Activated naive CD4-positive, alpha-beta T cell treated with anti-CD3 and anti-CD28 coated beads for 36 hours (primary cell): ENCODE results near the gene BCL11A. TPM values are rescaled to one million over a fixed set of nuclear protein-coding genes. Genes with fewer than 3 reads are reported as not detected.
A peak's percentile ranks its signal among the peaks of the same experiment; 100 is the strongest.

Source experiments
- CTCF ChIA-PET: fragments of 350-600 bp; sonication (Branson Sonifier 250); formaldehyde crosslinking; loops from one replicate; lab custom pipeline; 2021; ENCODE audit warnings: antibody characterized with exemption; lab: Charles Lee
- DNase-seq: peaks from one replicate; pipeline ENCODE4 v3.0.0-alpha.2; 2020
- H3K27ac Mint-ChIP-seq: one replicate; pipeline ENCODE4 v1.8.0; 2021; ENCODE audit warnings: mild to moderate bottlenecking, mixed read lengths
- H3K27me3 Mint-ChIP-seq: one replicate; pipeline ENCODE4 v1.8.0; 2021; ENCODE audit warnings: low read depth, mixed read lengths
- H3K36me3 Mint-ChIP-seq: one replicate; pipeline ENCODE4 v1.8.0; 2021; ENCODE audit warnings: low read depth, mixed read lengths
- H3K4me1 Mint-ChIP-seq: one replicate; pipeline ENCODE4 v1.8.0; 2021; ENCODE audit warnings: low read depth, mixed read lengths
- H3K4me3 Mint-ChIP-seq: one replicate; pipeline ENCODE4 v1.8.0; 2021; ENCODE audit warnings: mild to moderate bottlenecking, moderate library complexity, mixed read lengths
- H3K9me3 Mint-ChIP-seq: one replicate; pipeline ENCODE4 v1.8.0; 2021; ENCODE audit warnings: mixed read lengths
- intact Hi-C: fragments of 100-400 bp; cut with micrococcal nuclease; formaldehyde crosslinking; loops from one replicate; pipeline ENCODE4 v1.15.1; 2023
- total RNA-seq, 2 experiments: library from RNA; stranded (reverse); gene quantifications; one replicate each; pipeline ENCODE4 v1.2.3, GENCODE V29; 2021

BCL11A gene
- total RNA-seq, 2 experiments from 2014 or later, result 0.52 to 0.67 TPM

DNA sequence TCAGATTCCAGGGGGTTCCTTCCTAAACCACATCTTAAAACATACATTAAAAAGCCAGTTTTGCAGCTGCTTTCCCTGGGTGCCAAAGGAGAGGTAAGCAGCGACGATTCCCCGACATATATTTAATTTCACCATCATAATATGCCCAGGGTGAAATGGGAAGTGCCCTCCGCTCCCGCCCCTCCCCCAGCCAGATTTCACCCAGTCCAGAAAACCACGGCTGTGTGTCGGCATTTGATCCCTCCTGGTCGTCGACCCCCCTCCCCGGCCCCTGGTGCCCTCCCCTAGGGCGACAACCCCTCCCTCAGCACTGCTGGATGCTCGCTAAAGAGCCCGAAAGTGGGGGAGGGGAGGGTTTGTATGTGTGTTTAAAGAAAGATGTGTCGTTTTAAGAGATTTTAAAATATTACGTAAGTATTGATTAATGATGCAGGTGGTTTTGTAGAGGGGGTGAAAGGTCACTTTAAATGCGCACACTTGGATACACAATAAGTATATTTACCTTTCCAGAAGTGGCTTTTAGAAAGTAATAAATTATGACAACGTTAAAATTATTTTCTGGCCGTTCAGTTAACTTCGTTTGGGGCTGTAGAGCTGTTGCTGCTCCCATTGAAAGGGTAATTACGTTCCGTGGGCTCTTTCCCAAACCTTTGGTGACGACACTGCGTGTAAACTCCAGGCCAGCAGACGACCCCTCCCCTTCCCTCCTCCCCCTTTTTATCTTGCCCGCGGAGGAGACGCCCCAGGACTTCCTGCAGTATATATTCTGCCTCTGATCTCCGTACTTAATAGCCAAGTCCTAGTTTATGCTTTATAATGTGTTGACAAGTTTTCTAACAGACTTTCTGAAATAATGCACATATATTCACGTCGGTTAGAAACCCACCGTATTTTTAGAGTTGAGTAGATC, 3.4 kb upstream of the BCL11A start:
- Mint-ChIP-seq H3K27me3 (peaks cover 64% of the 10 kb centered on the region), H3K4me3 (peak overlapping the region; percentile 51)
- intact Hi-C loops, result loop anchor here (1.0 to 10.0 kb wide), 8 partner anchors 10 to 1792 kb away; partner anchors contain the start of genes PAPOLG, PEX13 and PUS10

DNA sequence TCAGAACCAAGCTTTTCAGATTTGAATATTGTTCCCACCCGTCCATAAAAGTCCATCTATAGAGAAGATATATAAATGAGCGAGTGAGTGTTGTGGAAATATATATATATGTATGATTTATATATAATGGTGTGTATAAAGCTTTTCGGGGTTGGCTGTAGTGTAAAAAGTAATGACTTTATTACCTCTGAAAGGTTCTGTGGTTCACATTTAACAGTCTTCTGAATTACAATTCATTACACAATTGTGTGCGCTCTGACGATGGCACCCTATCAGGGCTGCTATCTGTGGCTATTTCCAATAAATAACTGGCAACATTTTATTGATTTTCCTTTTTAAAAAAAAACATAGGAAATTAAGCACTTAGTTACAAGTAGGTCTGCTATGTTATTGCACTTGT, 2.7 kb upstream of the BCL11A start:
- Mint-ChIP-seq H3K36me3 (no peaks in the 10 kb centered on the region), H3K4me3 (no peak overlapping the region), H3K9me3 (no peaks in the 10 kb centered on the region), H3K27me3 (peaks cover 64% of the 10 kb centered on the region), H3K4me1 (peaks cover 32% of the 10 kb centered on the region), H3K27ac (no peak overlapping the region)
- no peak for DNase-seq
- CTCF ChIA-PET, result interaction anchor here (0.5 to 1.6 kb wide), 4 partner anchors 18 to 551 kb away, joined by 3 to 8 read pairs (median 3); no protein-coding TSS in a partner anchor
- intact Hi-C loops, result loop anchor here (2.0 to 10.0 kb wide), 7 partner anchors 201 to 1791 kb away; partner anchors contain the start of genes PAPOLG, PEX13 and PUS10

More for the DNA sequence above, 3.4 kb upstream of the BCL11A start:
- CTCF ChIA-PET, result interaction anchor here (0.5 to 4.9 kb wide), 4 partner anchors 19 to 46 kb away, joined by 3 to 61 read pairs (median 6); no protein-coding TSS in a partner anchor
- H3K27ac Mint-ChIP-seq, result no peak overlapping the region
- DNase-seq, result peak; percentile 20
- peaks cover 28% of the 10 kb centered on the region for H3K4me1 Mint-ChIP-seq
- no peaks in the 10 kb centered on the region for H3K36me3 Mint-ChIP-seq
- no peaks in the 10 kb centered on the region for H3K9me3 Mint-ChIP-seq

DNA sequence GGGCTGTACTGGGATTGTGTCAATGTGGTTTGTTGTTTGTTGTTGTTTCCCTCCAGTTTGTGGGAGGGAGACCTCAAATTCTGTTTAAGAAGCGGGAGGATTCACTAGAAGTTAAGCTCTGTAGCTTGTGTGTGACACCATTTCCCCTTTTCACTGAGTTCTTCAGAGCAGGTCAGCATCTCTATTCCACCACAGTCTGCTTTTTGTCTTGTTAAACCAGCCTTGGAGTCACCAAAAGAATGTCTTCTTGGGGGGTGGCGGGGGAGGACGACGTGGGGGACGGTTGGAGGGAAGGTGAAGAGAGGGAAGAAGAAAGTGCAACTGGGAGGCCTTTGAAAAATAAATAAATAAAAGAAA, 2.3 kb upstream of the BCL11A start:
- peaks cover 34% of the 10 kb centered on the region for H3K4me1 Mint-ChIP-seq
- peak overlapping the region; percentile 68 for H3K4me3 Mint-ChIP-seq
- no peak overlapping the region for H3K27ac Mint-ChIP-seq
- H3K9me3 Mint-ChIP-seq, result no peaks in the 10 kb centered on the region
- no peak for DNase-seq
- CTCF ChIA-PET, result interaction anchor here (0.6 to 1.6 kb wide), 4 partner anchors 26 to 551 kb away, joined by 3 to 8 read pairs (median 3); no protein-coding TSS in a partner anchor
- peaks cover 64% of the 10 kb centered on the region for H3K27me3 Mint-ChIP-seq
- H3K36me3 Mint-ChIP-seq, result no peaks in the 10 kb centered on the region
- intact Hi-C loops, result loop anchor here (2.0 to 10.0 kb wide), 8 partner anchors 202 to 1791 kb away; partner anchors contain the start of genes PAPOLG, PEX13 and PUS10

DNA sequence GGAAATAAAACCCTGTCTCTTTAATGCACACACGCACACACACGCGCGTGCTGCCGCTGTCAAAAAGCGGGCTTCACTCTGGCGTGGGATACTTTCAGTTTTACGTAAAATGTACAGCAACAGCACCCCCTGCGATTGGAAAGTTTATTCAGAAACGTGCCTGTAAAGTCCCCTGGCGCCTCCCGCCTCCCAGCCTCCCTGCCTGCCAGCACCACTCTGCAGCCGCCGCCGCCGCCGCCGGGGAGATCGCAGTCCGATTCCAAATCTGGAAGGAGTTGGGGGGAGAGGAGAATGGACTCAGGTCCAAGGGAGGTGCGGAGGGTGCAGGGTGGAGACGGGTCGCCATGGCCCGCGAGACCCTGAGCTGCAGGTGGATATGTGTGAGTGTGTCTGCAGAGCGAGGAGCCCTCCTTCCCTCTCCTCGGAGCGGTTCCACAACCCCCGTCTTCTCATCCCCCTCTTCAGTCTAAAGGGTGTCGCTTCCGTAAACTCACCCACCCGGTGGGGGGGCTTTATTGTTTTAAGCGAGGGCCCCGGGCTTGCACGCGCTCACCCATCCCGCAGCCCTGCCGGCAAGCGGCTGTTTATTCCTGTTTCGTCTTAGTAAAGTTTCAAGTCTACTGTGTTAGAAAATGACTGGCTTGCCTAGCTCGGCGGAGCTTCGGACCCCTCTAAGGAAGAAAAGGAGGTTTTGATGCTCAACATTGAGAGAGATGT, 1.8 kb upstream of the BCL11A start:
- Mint-ChIP-seq H3K4me3 (peak overlapping the region; percentile 68), H3K9me3 (no peaks in the 10 kb centered on the region), H3K27me3 (peaks cover 65% of the 10 kb centered on the region), H3K36me3 (no peaks in the 10 kb centered on the region), H3K4me1 (peaks cover 36% of the 10 kb centered on the region), H3K27ac (no peak overlapping the region)
- CTCF ChIA-PET, result interaction anchor here (0.6 to 1.6 kb wide), 5 partner anchors 13 to 550 kb away, joined by 3 to 8 read pairs (median 3); no protein-coding TSS in a partner anchor
- DNase-seq, result peak; percentile 78
- intact Hi-C loops, result loop anchor here (2.0 to 10.0 kb wide), 7 partner anchors 202 to 1790 kb away; partner anchors contain the start of genes PAPOLG, PEX13 and PUS10

DNA sequence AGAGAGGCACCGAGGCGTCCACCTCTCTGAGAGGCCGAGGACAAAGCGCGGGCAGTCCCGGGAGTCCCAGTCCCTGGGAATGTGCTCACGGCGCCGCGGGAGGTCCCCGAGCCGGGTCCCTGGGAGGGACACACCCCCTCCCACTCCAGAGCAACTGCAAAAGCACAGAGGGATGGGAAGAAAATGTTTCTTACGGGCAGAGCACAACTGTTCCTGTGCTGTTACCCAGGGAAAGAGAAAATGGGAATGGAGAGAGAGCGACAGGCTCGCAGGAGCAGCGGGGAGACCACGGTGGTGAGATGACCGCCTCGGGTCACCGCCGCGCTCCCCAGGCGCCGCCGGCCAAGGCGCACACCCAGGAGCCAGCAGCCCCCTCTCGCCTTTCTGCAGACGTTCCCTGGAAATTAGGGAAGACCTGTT, 1.2 kb upstream of the BCL11A start:
- intact Hi-C loops, result loop anchor here (2.0 to 10.0 kb wide), 9 partner anchors 203 to 1790 kb away; partner anchors contain the start of genes PAPOLG, PEX13 and PUS10
- peaks cover 42% of the 10 kb centered on the region for H3K4me1 Mint-ChIP-seq
- CTCF ChIA-PET, result interaction anchor here (0.7 to 0.9 kb wide), 2 partner anchors 14 to 27 kb away, joined by 3 to 4 read pairs; no protein-coding TSS in a partner anchor
- no peak overlapping the region for H3K27ac Mint-ChIP-seq
- peak overlapping the region; percentile 68 for H3K4me3 Mint-ChIP-seq
- no peaks in the 10 kb centered on the region for H3K36me3 Mint-ChIP-seq
- DNase-seq, result no peak
- peaks cover 67% of the 10 kb centered on the region for H3K27me3 Mint-ChIP-seq
- no peaks in the 10 kb centered on the region for H3K9me3 Mint-ChIP-seq

DNA sequence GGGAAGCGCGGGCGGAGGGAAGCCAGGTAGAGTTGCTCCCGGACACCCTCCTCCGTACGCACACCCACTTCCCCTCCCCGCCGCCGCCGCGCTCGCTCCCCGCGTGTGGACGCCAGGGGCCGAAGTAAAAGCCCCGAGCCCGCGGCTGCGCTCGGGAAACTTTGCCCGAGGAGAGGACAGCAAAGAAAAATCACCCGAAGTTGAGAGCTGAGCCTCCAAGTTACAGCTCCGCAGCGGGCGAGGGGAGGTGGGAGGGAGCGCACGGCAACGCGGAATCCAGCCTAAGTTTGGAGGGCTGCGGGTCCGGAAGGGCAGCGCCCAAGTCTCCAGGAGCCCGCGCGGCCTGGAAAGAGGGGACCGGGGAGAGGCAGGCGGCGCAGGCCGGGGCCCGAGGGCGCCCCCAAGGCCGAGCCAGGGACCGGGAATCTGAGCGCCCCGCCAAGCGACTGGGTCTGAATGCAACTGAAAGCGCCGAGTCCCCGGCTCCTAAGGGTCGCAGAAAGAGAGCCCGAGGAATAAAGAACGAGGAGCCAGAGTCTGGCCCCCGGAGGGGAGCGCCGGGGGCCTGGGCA, 706 bp upstream of the BCL11A start:
- peak; percentile 29 for DNase-seq
- intact Hi-C loops, result loop anchor here (2.0 to 10.0 kb wide), 7 partner anchors 402 to 1789 kb away; partner anchors contain the start of genes PEX13 and PUS10
- Mint-ChIP-seq H3K27ac (no peak overlapping the region), H3K27me3 (peaks cover 65% of the 10 kb centered on the region), H3K36me3 (no peaks in the 10 kb centered on the region), H3K4me3 (peak overlapping the region; percentile 68), H3K9me3 (no peaks in the 10 kb centered on the region), H3K4me1 (peaks cover 45% of the 10 kb centered on the region)
- CTCF ChIA-PET, result interaction anchor here (0.9 kb wide), 1 partner anchor 27 kb away, joined by 4 read pairs; no protein-coding TSS in a partner anchor

DNA sequence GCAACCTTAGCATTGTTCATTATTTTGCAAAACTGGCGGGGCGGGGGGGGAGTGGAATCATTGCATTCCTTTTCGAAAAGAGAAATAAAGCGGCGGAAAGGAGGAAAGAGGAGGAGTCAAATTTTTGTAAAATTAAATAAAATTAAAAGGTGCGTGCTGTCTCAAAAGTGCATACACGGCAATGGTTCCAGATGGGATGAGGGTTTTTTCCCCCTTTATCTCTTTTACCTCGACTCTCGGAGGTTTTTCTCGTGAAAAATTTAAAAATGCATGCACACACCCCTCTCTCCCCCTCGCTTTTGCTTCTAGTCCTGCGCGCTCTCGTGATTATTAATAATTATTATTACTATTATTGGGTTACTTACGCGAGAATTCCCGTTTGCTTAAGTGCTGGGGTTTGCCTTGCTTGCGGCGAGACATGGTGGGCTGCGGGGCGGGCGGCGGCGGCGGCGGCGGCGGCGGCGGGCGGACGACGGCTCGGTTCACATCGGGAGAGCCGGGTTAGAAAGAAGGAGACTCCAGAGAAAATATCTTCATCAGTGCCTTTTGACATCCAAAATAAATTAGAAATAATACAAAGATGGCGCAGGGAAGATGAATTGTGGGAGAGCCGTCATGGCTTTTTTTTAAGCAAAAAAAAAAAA, 481 bp downstream of the BCL11A start:
- intact Hi-C loops, result loop anchor here (5.0 to 10.0 kb wide), 6 partner anchors 401 to 1788 kb away; partner anchors contain the start of genes PEX13 and PUS10
- DNase-seq, result no peak
- Mint-ChIP-seq H3K4me1 (peaks cover 49% of the 10 kb centered on the region), H3K4me3 (peak overlapping the region; percentile 78), H3K27me3 (peaks cover 68% of the 10 kb centered on the region), H3K27ac (no peak overlapping the region), H3K9me3 (no peaks in the 10 kb centered on the region), H3K36me3 (no peaks in the 10 kb centered on the region)
- CTCF ChIA-PET, result interaction anchor here (0.6 kb wide), 1 partner anchor 330 kb away, joined by 5 read pairs; no protein-coding TSS in a partner anchor

DNA sequence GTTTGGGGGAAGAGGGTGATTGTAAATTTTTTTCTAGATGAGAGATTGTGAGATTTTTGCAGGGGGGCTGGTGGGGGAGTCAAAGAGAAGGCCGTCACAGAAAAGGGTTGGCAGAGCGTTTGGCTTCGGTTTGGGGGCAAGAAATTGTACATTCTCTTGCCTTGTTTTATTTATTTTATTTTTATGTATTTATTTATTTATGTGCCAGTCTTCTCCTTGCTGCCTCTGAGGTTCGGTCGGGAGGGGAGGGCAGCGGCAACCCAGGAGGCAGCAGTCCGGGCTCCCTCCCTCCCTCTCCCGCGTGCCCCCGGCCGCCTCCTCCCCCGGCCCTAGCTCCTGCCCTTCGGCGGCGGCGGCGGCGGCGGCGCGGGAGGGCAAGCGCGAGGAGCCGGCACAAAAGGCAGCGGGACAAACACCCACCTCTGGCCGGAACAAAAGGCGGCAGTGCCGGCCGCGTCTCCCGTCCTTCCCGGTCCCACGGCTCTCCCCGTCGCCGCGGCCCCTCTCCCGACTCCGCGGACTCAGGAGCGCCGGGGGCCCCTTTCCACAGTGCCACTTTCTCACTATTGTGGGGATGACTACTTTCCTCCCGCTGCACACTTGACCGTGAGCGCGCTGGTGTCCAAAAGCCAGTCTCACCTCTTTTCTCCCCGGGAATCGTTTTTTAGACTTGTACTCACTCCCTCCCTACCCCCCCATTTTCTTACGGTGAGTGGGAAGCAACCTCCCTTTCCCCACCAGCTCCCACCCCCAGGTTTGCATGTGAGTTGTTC, 1.2 kb downstream of the BCL11A start:
- CTCF ChIA-PET, result interaction anchor here (0.6 kb wide), 1 partner anchor 166 kb away, joined by 3 read pairs; no protein-coding TSS in a partner anchor
- Mint-ChIP-seq H3K4me3 (peak overlapping the region; percentile 51), H3K27ac (no peak overlapping the region), H3K27me3 (peaks cover 71% of the 10 kb centered on the region), H3K9me3 (no peaks in the 10 kb centered on the region), H3K4me1 (peaks cover 46% of the 10 kb centered on the region), H3K36me3 (no peaks in the 10 kb centered on the region)
- no peak for DNase-seq
- intact Hi-C loops, result loop anchor here (5.0 to 10.0 kb wide), 6 partner anchors 400 to 1787 kb away; partner anchors contain the start of genes PEX13 and PUS10

DNA sequence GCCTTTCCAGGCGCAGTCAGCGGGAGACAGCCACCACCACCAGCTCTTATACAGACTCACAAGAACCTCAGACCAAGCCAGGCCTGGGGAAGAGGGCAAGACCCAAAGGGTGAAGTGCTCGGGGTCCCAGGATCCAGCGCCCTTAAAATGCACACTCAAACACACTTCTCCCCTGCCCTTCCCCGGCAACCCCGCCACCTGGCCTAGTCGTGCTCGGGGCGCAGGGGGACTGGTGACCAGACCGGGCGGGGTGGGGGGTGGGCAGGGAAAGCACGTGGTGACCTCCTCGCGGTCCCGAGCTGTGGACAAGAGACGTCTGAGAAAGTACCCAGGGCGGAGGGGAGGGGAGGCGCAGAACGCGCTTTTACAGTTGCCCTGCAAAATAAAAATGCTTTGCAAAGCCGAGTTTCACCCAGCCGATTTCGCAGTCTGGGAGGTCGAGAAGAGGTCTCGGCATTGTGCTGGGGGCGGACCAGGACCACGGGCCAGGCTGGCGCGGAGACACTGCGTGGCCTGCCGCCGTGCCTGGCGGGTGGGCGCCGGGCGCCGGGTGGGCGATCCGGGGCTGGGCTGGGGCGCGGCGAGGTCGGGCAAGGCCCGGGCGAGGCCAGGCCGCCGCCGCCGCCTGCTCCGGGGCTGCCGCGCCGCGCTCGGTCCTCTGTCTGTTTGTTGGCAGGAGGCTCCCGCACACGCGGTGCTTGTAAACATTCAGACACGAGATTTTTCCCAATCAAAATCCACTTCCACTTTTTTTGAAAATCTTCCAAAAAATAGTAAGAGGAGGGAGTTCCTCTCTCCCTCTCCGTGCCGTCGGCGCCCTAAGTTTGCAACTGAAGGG, 2.0 kb downstream of the BCL11A start:
- intact Hi-C loops, result loop anchor here (2.0 to 10.0 kb wide), 7 partner anchors 399 to 1981 kb away; partner anchors contain the start of genes PEX13 and PUS10
- H3K9me3 Mint-ChIP-seq, result no peaks in the 10 kb centered on the region
- peaks cover 66% of the 10 kb centered on the region for H3K27me3 Mint-ChIP-seq
- CTCF ChIA-PET, result interaction anchor here (0.6 kb wide), 1 partner anchor 167 kb away, joined by 3 read pairs; no protein-coding TSS in a partner anchor
- DNase-seq, result no peak
- no peak overlapping the region for H3K27ac Mint-ChIP-seq
- H3K36me3 Mint-ChIP-seq, result no peaks in the 10 kb centered on the region
- peaks cover 39% of the 10 kb centered on the region for H3K4me1 Mint-ChIP-seq
- peak overlapping the region; percentile 42 for H3K4me3 Mint-ChIP-seq

DNA sequence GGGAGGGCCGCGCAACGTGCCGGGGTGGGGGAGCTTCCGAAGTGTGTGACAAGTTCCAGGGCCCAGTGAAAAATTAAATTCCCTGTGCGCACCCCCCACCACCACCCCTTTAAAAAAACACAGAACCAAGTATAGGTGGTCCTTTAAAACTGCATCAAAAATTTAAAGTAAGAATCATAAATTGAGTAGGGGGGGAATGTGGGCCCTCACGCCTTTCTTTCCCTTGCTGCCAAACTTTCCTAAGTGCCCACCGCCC, 2.5 kb downstream of the BCL11A start:
- H3K36me3 Mint-ChIP-seq, result no peaks in the 10 kb centered on the region
- peaks cover 36% of the 10 kb centered on the region for H3K4me1 Mint-ChIP-seq
- CTCF ChIA-PET, result interaction anchor here (1.1 kb wide), 1 partner anchor 117 kb away, joined by 3 read pairs; no protein-coding TSS in a partner anchor
- H3K27me3 Mint-ChIP-seq, result peaks cover 66% of the 10 kb centered on the region
- DNase-seq, result no peak
- H3K27ac Mint-ChIP-seq, result no peak overlapping the region
- peak overlapping the region; percentile 42 for H3K4me3 Mint-ChIP-seq
- H3K9me3 Mint-ChIP-seq, result no peaks in the 10 kb centered on the region
- intact Hi-C loops, result loop anchor here (1.0 to 10.0 kb wide), 9 partner anchors 105 to 1980 kb away; partner anchors contain the start of genes PEX13 and PUS10
